Measurements from ENCODE around the gene RNU5D-1. TPM values are rescaled to one million over a fixed set of nuclear protein-coding genes. Genes with fewer than 3 reads are reported as not detected.

Gene RNU5D-1
- total and polyA plus RNA-seq, 5 donors from 2014 or later = not detected

DNA sequence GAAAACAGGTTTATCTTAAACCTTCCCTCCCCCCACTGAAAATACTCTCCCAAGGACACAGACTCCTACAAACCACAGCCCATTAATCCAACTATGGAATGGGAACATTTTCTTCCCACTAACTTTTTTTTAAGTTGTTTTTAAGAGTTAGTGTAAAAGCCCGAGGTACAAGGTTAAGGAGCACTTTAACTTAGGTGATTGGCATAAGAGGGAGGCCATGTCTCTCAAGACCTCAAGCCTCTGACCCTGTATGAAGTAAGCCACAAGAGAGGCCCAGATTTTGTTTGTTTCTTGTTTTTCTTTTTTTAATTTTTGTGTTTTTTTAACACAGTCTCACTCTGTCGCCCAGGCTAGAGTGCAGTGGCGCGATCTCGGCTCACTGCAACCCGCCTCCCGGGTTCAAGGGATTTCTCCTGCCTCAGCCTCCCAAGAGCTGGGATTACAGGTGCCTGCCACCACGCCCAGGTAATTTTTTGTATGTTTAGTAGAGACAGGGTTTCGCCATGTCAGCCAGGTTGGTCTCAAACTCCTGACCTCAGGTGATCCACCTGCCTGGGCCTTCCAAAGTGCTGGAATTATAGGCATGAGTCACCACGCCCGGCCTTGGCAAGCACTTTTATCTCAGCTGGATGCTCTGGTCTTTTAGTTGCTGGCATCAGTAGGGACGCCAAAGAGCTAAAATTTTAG, 42.1 kb downstream of the RNU5D-1 start:
- Mint-ChIP-seq H3K4me1 (no peaks in the 10 kb centered on the region), H3K27me3 (peaks cover 5% of the 10 kb centered on the region), H3K36me3 (no peaks in the 10 kb centered on the region), H3K27ac (no peak overlapping the region), H3K9me3 (no peaks in the 10 kb centered on the region), H3K4me3 (no peak overlapping the region)
- Histone ChIP-seq H3K4me3 (ENCODE audit: low read depth, low read length) (no peak overlapping the region), H3K27ac (ENCODE audit: insufficient read depth, low read length, poor library complexity, severe bottlenecking) (no peak overlapping the region), H3K27me3 (ENCODE audit: control insufficient read depth, insufficient read depth, low read length) (no peaks in the 10 kb centered on the region), H3K4me1 (ENCODE audit: control insufficient read depth, insufficient read depth, low read length, poor library complexity, severe bottlenecking) (no peaks in the 10 kb centered on the region), H3K9me3 (ENCODE audit: control insufficient read depth in 2 of 2, low read length in 2 of 2) (no peaks in the 10 kb centered on the region), H3K36me3 (ENCODE audit: control insufficient read depth, insufficient read depth, low read length) (no peaks in the 10 kb centered on the region)
- DNase-seq (no peak), ATAC-seq (ENCODE audit: low read depth in 2 of 2) (no peak)

DNA sequence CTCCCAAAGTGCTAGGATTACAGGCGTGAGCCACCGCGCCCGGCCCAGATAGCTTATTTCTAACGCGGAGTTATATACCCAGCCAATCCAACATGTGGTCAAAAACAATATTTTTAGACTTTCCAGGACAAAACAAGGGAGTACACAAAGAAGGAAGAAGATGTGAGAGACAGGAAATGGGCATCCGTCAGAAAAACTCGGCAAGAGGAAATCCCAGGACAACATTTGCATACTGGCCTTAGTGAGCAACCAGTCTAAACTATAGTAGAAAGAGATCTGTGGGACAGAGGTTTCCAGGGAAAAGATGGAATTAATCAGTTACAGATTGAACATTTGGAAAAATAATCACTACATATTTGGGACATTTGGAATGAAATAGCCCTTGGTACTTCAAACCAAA, 45.1 kb downstream of the RNU5D-1 start:
- H3K9me3 ChIP-seq (ENCODE audit: control insufficient read depth in 2 of 2, low read length in 2 of 2) = no peaks in the 10 kb centered on the region
- Mint-ChIP-seq H3K27ac (no peak overlapping the region), H3K4me1 (peaks cover 0 to 2% (median 0%) of the 10 kb centered on the region in 4 donors), H3K36me3 (no peaks in the 10 kb centered on the region), H3K4me3 (no peak overlapping the region), H3K9me3 (no peaks in the 10 kb centered on the region), H3K27me3 (peaks cover 5% of the 10 kb centered on the region)
- no peaks in the 10 kb centered on the region for H3K27me3 ChIP-seq (ENCODE audit: control insufficient read depth, insufficient read depth, low read length)
- H3K36me3 ChIP-seq (ENCODE audit: control insufficient read depth, insufficient read depth, low read length) = no peaks in the 10 kb centered on the region
- H3K4me1 ChIP-seq (ENCODE audit: control insufficient read depth, insufficient read depth, low read length, poor library complexity, severe bottlenecking) = no peaks in the 10 kb centered on the region
- ATAC-seq (ENCODE audit: low read depth in 2 of 2) (no peak), DNase-seq (no peak)
- H3K27ac ChIP-seq (ENCODE audit: insufficient read depth, low read length, poor library complexity, severe bottlenecking) = no peak overlapping the region
- H3K4me3 ChIP-seq (ENCODE audit: low read depth, low read length) = no peak overlapping the region

GRCh38 chr1:44685218-44685617, 45.8 kb downstream of the RNU5D-1 start:
- Histone ChIP-seq H3K9me3 (ENCODE audit: control insufficient read depth in 2 of 2, low read length in 2 of 2) (no peaks in the 10 kb centered on the region), H3K4me3 (ENCODE audit: low read depth, low read length) (no peak overlapping the region), H3K27ac (ENCODE audit: insufficient read depth, low read length, poor library complexity, severe bottlenecking) (no peak overlapping the region), H3K27me3 (ENCODE audit: control insufficient read depth, insufficient read depth, low read length) (no peaks in the 10 kb centered on the region), H3K36me3 (ENCODE audit: control insufficient read depth, insufficient read depth, low read length) (no peaks in the 10 kb centered on the region), H3K4me1 (ENCODE audit: control insufficient read depth, insufficient read depth, low read length, poor library complexity, severe bottlenecking) (no peaks in the 10 kb centered on the region)
- Mint-ChIP-seq H3K4me1 (peaks cover 0 to 2% (median 0%) of the 10 kb centered on the region in 4 donors), H3K4me3 (no peak overlapping the region), H3K36me3 (peaks cover 4% of the 10 kb centered on the region), H3K9me3 (no peaks in the 10 kb centered on the region), H3K27ac (no peak overlapping the region), H3K27me3 (peaks cover 2% of the 10 kb centered on the region)
- no peak for ATAC-seq (ENCODE audit: low read depth in 2 of 2)
- DNase-seq = no peak

GRCh38 chr1:44684525-44684924, 46.4 kb downstream of the RNU5D-1 start:
- Mint-ChIP-seq H3K4me1 (peaks cover 0 to 2% (median 0%) of the 10 kb centered on the region in 4 donors), H3K4me3 (no peak overlapping the region), H3K27me3 (peaks cover 4% of the 10 kb centered on the region), H3K27ac (no peak overlapping the region), H3K36me3 (peaks cover 4% of the 10 kb centered on the region), H3K9me3 (no peaks in the 10 kb centered on the region)
- DNase-seq = no peak
- Histone ChIP-seq H3K27me3 (ENCODE audit: control insufficient read depth, insufficient read depth, low read length) (no peaks in the 10 kb centered on the region), H3K27ac (ENCODE audit: insufficient read depth, low read length, poor library complexity, severe bottlenecking) (no peak overlapping the region), H3K4me3 (ENCODE audit: low read depth, low read length) (no peak overlapping the region), H3K4me1 (ENCODE audit: control insufficient read depth, insufficient read depth, low read length, poor library complexity, severe bottlenecking) (no peaks in the 10 kb centered on the region), H3K36me3 (ENCODE audit: control insufficient read depth, insufficient read depth, low read length) (no peaks in the 10 kb centered on the region), H3K9me3 (ENCODE audit: control insufficient read depth in 2 of 2, low read length in 2 of 2) (no peaks in the 10 kb centered on the region)
- ATAC-seq (ENCODE audit: low read depth in 2 of 2) = no peak

DNA sequence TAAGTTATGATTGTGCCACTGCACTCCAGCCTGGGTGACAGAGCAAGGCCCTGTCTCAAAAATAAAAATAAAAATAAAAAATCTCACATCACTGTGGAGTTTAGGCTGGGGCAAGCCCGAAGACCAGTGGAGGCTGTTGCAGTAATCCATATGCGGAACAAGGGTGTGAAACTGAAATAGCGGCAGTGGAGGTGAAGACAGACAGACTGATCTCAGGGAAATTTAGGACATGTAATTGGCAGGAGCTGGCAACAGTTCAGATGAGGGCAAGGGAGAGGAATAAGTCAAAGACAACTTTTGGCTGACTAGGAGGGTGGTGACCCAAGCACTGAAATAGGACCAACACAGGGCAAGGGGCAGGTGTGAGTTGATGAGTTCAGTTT, 48.1 kb downstream of the RNU5D-1 start:
- Histone ChIP-seq H3K36me3 (ENCODE audit: control insufficient read depth, insufficient read depth, low read length) (no peaks in the 10 kb centered on the region), H3K27ac (ENCODE audit: insufficient read depth, low read length, poor library complexity, severe bottlenecking) (no peak overlapping the region), H3K4me3 (ENCODE audit: low read depth, low read length) (no peak overlapping the region), H3K9me3 (ENCODE audit: control insufficient read depth in 2 of 2, low read length in 2 of 2) (no peaks in the 10 kb centered on the region), H3K4me1 (ENCODE audit: control insufficient read depth, insufficient read depth, low read length, poor library complexity, severe bottlenecking) (no peaks in the 10 kb centered on the region), H3K27me3 (ENCODE audit: control insufficient read depth, insufficient read depth, low read length) (no peaks in the 10 kb centered on the region)
- Mint-ChIP-seq H3K4me3 (no peak overlapping the region), H3K9me3 (no peaks in the 10 kb centered on the region), H3K27me3 (peaks cover 5% of the 10 kb centered on the region), H3K36me3 (peaks cover 4% of the 10 kb centered on the region), H3K4me1 (peaks cover 0 to 2% (median 0%) of the 10 kb centered on the region in 4 donors), H3K27ac (no peak overlapping the region)
- DNase-seq = no peak
- ATAC-seq (ENCODE audit: low read depth in 2 of 2) = no peak

- no peak for DNase-seq
- peak overlapping the region in 1 of 3 donors; percentile 92 for H3K27ac Mint-ChIP-seq
Observed at GRCh38 chr1:44681905-44682882, 48.8 kb downstream of the RNU5D-1 start.

More at GRCh38 chr1:44681905-44682882, 48.8 kb downstream of the RNU5D-1 start:
- Histone ChIP-seq H3K9me3 (ENCODE audit: control insufficient read depth in 2 of 2, low read length in 2 of 2) (no peaks in the 10 kb centered on the region), H3K4me3 (ENCODE audit: low read depth, low read length) (no peak overlapping the region), H3K27ac (ENCODE audit: insufficient read depth, low read length, poor library complexity, severe bottlenecking) (no peak overlapping the region), H3K27me3 (ENCODE audit: control insufficient read depth, insufficient read depth, low read length) (no peaks in the 10 kb centered on the region), H3K36me3 (ENCODE audit: control insufficient read depth, insufficient read depth, low read length) (no peaks in the 10 kb centered on the region), H3K4me1 (ENCODE audit: control insufficient read depth, insufficient read depth, low read length, poor library complexity, severe bottlenecking) (no peaks in the 10 kb centered on the region)
- Mint-ChIP-seq H3K4me1 (peaks cover 0 to 2% (median 0%) of the 10 kb centered on the region in 4 donors), H3K36me3 (peaks cover 4% of the 10 kb centered on the region), H3K4me3 (no peak overlapping the region), H3K27me3 (peaks cover 5% of the 10 kb centered on the region), H3K9me3 (no peaks in the 10 kb centered on the region)
- no peak for ATAC-seq (ENCODE audit: low read depth in 2 of 2)

Measured in CD4-positive, CD25-positive, alpha-beta regulatory T cell (primary cell).